Activated CD8-positive, alpha-beta T cell treated with anti-CD3 and anti-CD28 coated beads, Interleukin-2, amount 10 ng/mL, durations not matched to agents 7 days and 5 days (primary cell): ENCODE results near the gene TSHR. TPM values are rescaled to one million over a fixed set of nuclear protein-coding genes. Genes with fewer than 3 reads are reported as not detected.

ENCODE experiments used
- ATAC-seq: fragments of 150-1000 bp; cut with Tn5 transposase; one replicate; pipeline ENCODE4 v1.10.0; 2021; ENCODE audit warnings: moderate library complexity
- CTCF ChIA-PET: fragments of 350-600 bp; sonication (Branson Sonifier 250); formaldehyde crosslinking; loops from one replicate; lab custom pipeline; 2021; ENCODE audit warnings: antibody characterized with exemption; lab: Charles Lee
- POLR2A ChIA-PET: fragments of 350-600 bp; sonication (Branson Sonifier 250); formaldehyde crosslinking; loops from one replicate; lab custom pipeline; 2021; ENCODE audit warnings: antibody characterized with exemption; lab: Charles Lee
- DNase-seq: peaks from one replicate; pipeline ENCODE4 v3.0.0-alpha.2; 2020
- H3K27ac Mint-ChIP-seq: one replicate; pipeline ENCODE4 v1.8.0; 2021; ENCODE audit warnings: mild to moderate bottlenecking, mixed read lengths
- H3K27me3 Mint-ChIP-seq: one replicate; pipeline ENCODE4 v1.8.0; 2021; ENCODE audit warnings: low read depth, mixed read lengths
- H3K36me3 Mint-ChIP-seq: one replicate; pipeline ENCODE4 v1.8.0; 2021; ENCODE audit warnings: low read depth, mixed read lengths
- H3K4me1 Mint-ChIP-seq: one replicate; pipeline ENCODE4 v1.8.0; 2021; ENCODE audit warnings: low read depth, mixed read lengths
- H3K4me3 Mint-ChIP-seq: one replicate; pipeline ENCODE4 v1.8.0; 2021; ENCODE audit warnings: mild to moderate bottlenecking, mixed read lengths
- H3K9me3 Mint-ChIP-seq: one replicate; pipeline ENCODE4 v1.8.0; 2022; ENCODE audit warnings: mixed read lengths; ENCODE audit not compliant: insufficient read depth
- total RNA-seq, 2 experiments: library from RNA; stranded (reverse); gene quantifications; one replicate each; pipeline ENCODE4 v1.2.3, GENCODE V29; 2021

Gene TSHR
- total RNA-seq, 2 experiments from 2014 or later: not detected

GRCh38 chr14:81085596-81085995 is 130.2 kb downstream of the TSHR start:
- DNase-seq (no peak), ATAC-seq (no peak)
- H3K27me3 Mint-ChIP-seq: no peaks in the 10 kb centered on the region
- H3K9me3 Mint-ChIP-seq: no peaks in the 10 kb centered on the region
- no peaks in the 10 kb centered on the region for H3K4me1 Mint-ChIP-seq
- H3K4me3 Mint-ChIP-seq: no peak overlapping the region
- no peak overlapping the region for H3K27ac Mint-ChIP-seq
- POLR2A ChIA-PET: interaction anchor here (0.7 kb wide), 1 partner anchor 375 kb away, joined by 3 read pairs; no protein-coding TSS in a partner anchor
- CTCF ChIA-PET: interaction anchor here (0.6 to 1.4 kb wide), 2 partner anchors 16 to 88 kb away, joined by 3 read pairs; no protein-coding TSS in a partner anchor
- no peaks in the 10 kb centered on the region for H3K36me3 Mint-ChIP-seq

- H3K27ac Mint-ChIP-seq: no peak overlapping the region
- ChIA-PET CTCF (no interaction called here), POLR2A (no interaction called here)
- no peaks in the 10 kb centered on the region for H3K9me3 Mint-ChIP-seq
- ATAC-seq (no peak), DNase-seq (no peak)
- H3K36me3 Mint-ChIP-seq: no peaks in the 10 kb centered on the region
- no peak overlapping the region for H3K4me3 Mint-ChIP-seq
- no peaks in the 10 kb centered on the region for H3K4me1 Mint-ChIP-seq
- H3K27me3 Mint-ChIP-seq: no peaks in the 10 kb centered on the region
These were observed 131.8 kb downstream of the TSHR start for GRCh38 chr14:81087230-81087629.

- no peaks in the 10 kb centered on the region for H3K27me3 Mint-ChIP-seq
- ChIA-PET POLR2A (no interaction called here), CTCF (interaction anchor here (1.4 kb wide), 1 partner anchor 35 kb away, joined by 3 read pairs; no protein-coding TSS in a partner anchor)
- H3K36me3 Mint-ChIP-seq: no peaks in the 10 kb centered on the region
- H3K4me3 Mint-ChIP-seq: no peak overlapping the region
- no peak overlapping the region for H3K27ac Mint-ChIP-seq
- no peaks in the 10 kb centered on the region for H3K4me1 Mint-ChIP-seq
- no peaks in the 10 kb centered on the region for H3K9me3 Mint-ChIP-seq
- ATAC-seq (no peak), DNase-seq (no peak)
These were observed 135.7 kb downstream of the TSHR start for GRCh38 chr14:81091139-81091538.

GRCh38 chr14:81091660-81092059 is 136.2 kb downstream of the TSHR start:
- Mint-ChIP-seq H3K4me1 (no peaks in the 10 kb centered on the region), H3K36me3 (no peaks in the 10 kb centered on the region), H3K27ac (no peak overlapping the region), H3K9me3 (no peaks in the 10 kb centered on the region), H3K27me3 (no peaks in the 10 kb centered on the region), H3K4me3 (no peak overlapping the region)
- ATAC-seq (no peak), DNase-seq (no peak)
- ChIA-PET POLR2A (no interaction called here), CTCF (interaction anchor here (1.4 kb wide), 1 partner anchor 36 kb away, joined by 3 read pairs; no protein-coding TSS in a partner anchor)

GRCh38 chr14:81093651-81094050 is 138.2 kb downstream of the TSHR start:
- DNase-seq (no peak), ATAC-seq (no peak)
- H3K9me3 Mint-ChIP-seq: no peaks in the 10 kb centered on the region
- ChIA-PET CTCF (no interaction called here), POLR2A (no interaction called here)
- peaks cover 2% of the 10 kb centered on the region for H3K27me3 Mint-ChIP-seq
- H3K36me3 Mint-ChIP-seq: no peaks in the 10 kb centered on the region
- H3K4me3 Mint-ChIP-seq: no peak overlapping the region
- H3K4me1 Mint-ChIP-seq: no peaks in the 10 kb centered on the region
- no peak overlapping the region for H3K27ac Mint-ChIP-seq

GRCh38 chr14:81095539-81095938 is 140.1 kb downstream of the TSHR start:
- H3K4me1 Mint-ChIP-seq: no peaks in the 10 kb centered on the region
- no peak overlapping the region for H3K4me3 Mint-ChIP-seq
- DNase-seq (no peak), ATAC-seq (no peak)
- H3K27me3 Mint-ChIP-seq: peaks cover 2% of the 10 kb centered on the region
- H3K27ac Mint-ChIP-seq: no peak overlapping the region
- no peaks in the 10 kb centered on the region for H3K9me3 Mint-ChIP-seq
- ChIA-PET CTCF (no interaction called here), POLR2A (interaction anchor here (0.6 kb wide), 1 partner anchor 295 kb away, joined by 3 read pairs; no protein-coding TSS in a partner anchor)
- H3K36me3 Mint-ChIP-seq: no peaks in the 10 kb centered on the region

GRCh38 chr14:81096656-81097055 is 141.2 kb downstream of the TSHR start:
- Mint-ChIP-seq H3K9me3 (no peaks in the 10 kb centered on the region), H3K36me3 (no peaks in the 10 kb centered on the region), H3K27ac (no peak overlapping the region), H3K4me3 (no peak overlapping the region), H3K27me3 (peaks cover 2% of the 10 kb centered on the region), H3K4me1 (no peaks in the 10 kb centered on the region)
- ATAC-seq: no peak
- POLR2A ChIA-PET: no interaction called here
- CTCF ChIA-PET: no interaction called here
- no peak for DNase-seq

GRCh38 chr14:81102217-81102616 is 146.8 kb downstream of the TSHR start:
- Mint-ChIP-seq H3K27me3 (peaks cover 2% of the 10 kb centered on the region), H3K27ac (no peak overlapping the region), H3K4me3 (no peak overlapping the region), H3K4me1 (no peaks in the 10 kb centered on the region), H3K36me3 (no peaks in the 10 kb centered on the region), H3K9me3 (no peaks in the 10 kb centered on the region)
- CTCF ChIA-PET: no interaction called here
- POLR2A ChIA-PET: no interaction called here
- no peak for DNase-seq
- ATAC-seq: no peak

GRCh38 chr14:81103443-81103842 is 148.0 kb downstream of the TSHR start:
- Mint-ChIP-seq H3K27ac (no peak overlapping the region), H3K4me1 (no peaks in the 10 kb centered on the region), H3K9me3 (no peaks in the 10 kb centered on the region), H3K4me3 (no peak overlapping the region), H3K27me3 (no peaks in the 10 kb centered on the region), H3K36me3 (no peaks in the 10 kb centered on the region)
- no peak for ATAC-seq
- ChIA-PET POLR2A (interaction anchor here (0.5 kb wide), 1 partner anchor 1150 kb away, joined by 3 read pairs; no protein-coding TSS in a partner anchor), CTCF (no interaction called here)
- no peak for DNase-seq

- Mint-ChIP-seq H3K4me1 (no peaks in the 10 kb centered on the region), H3K9me3 (no peaks in the 10 kb centered on the region), H3K4me3 (no peak overlapping the region), H3K27me3 (no peaks in the 10 kb centered on the region), H3K27ac (no peak overlapping the region), H3K36me3 (no peaks in the 10 kb centered on the region)
- POLR2A ChIA-PET: no interaction called here
- no peak for ATAC-seq
- DNase-seq: no peak
- CTCF ChIA-PET: no interaction called here
These were observed 150.0 kb downstream of the TSHR start for GRCh38 chr14:81105378-81105777.

GRCh38 chr14:81105961-81106360 is 150.5 kb downstream of the TSHR start:
- no peaks in the 10 kb centered on the region for H3K27me3 Mint-ChIP-seq
- ATAC-seq (no peak), DNase-seq (no peak)
- ChIA-PET CTCF (no interaction called here), POLR2A (no interaction called here)
- H3K27ac Mint-ChIP-seq: no peak overlapping the region
- H3K9me3 Mint-ChIP-seq: no peaks in the 10 kb centered on the region
- H3K4me3 Mint-ChIP-seq: no peak overlapping the region
- no peaks in the 10 kb centered on the region for H3K4me1 Mint-ChIP-seq
- no peaks in the 10 kb centered on the region for H3K36me3 Mint-ChIP-seq

- Mint-ChIP-seq H3K4me3 (no peak overlapping the region), H3K27me3 (no peaks in the 10 kb centered on the region), H3K36me3 (no peaks in the 10 kb centered on the region), H3K4me1 (no peaks in the 10 kb centered on the region), H3K27ac (no peak overlapping the region), H3K9me3 (peaks cover 3% of the 10 kb centered on the region)
- ATAC-seq (no peak), DNase-seq (no peak)
- CTCF ChIA-PET: no interaction called here
- POLR2A ChIA-PET: no interaction called here
These were observed 154.8 kb downstream of the TSHR start for GRCh38 chr14:81110186-81110585.

- H3K36me3 Mint-ChIP-seq: no peaks in the 10 kb centered on the region
- no peak for DNase-seq
- peaks cover 3% of the 10 kb centered on the region for H3K9me3 Mint-ChIP-seq
- ChIA-PET CTCF (no interaction called here), POLR2A (interaction anchor here (1.5 kb wide), 1 partner anchor 57 kb away, joined by 3 read pairs; no protein-coding TSS in a partner anchor)
- H3K4me1 Mint-ChIP-seq: no peaks in the 10 kb centered on the region
- no peak for ATAC-seq
- no peak overlapping the region for H3K27ac Mint-ChIP-seq
- no peak overlapping the region for H3K4me3 Mint-ChIP-seq
- no peaks in the 10 kb centered on the region for H3K27me3 Mint-ChIP-seq
These were observed 157.8 kb downstream of the TSHR start for GRCh38 chr14:81113176-81113575.
